A673 (cell line): ENCODE results near the gene CHGA.

Experiments
- CTCF ChIP-seq: fragments of 300-800, 200-600 bp; sonication (generic); conservative IDR thresholded peaks from 2 replicates; pipeline ENCODE4 v1.5.1; 2017; ENCODE audit warnings: low read depth, mild to moderate bottlenecking, antibody characterized with exemption, low read length, moderate library complexity, mixed read lengths
- EZH2 ChIP-seq: fragments of 200-600 bp; sonication (generic); IDR thresholded peaks from 2 replicates; pipeline ENCODE4 v1.6.1; 2017; ENCODE audit warnings: borderline replicate concordance, low read depth, mild to moderate bottlenecking, mixed read lengths, antibody characterized with exemption, low read length; ENCODE audit not compliant: poor library complexity, severe bottlenecking

GRCh38 chr14:92984082-92984788 is 61.3 kb downstream of the CHGA start:
- TF ChIP-seq CTCF (no peak), EZH2 (no peak)
